ENCODE results near the gene MAP2K7.
A peak's percentile ranks its signal among the peaks of the same experiment; 100 is the strongest.
"Not testable (repeated sequence)": the region's sequence is repeated elsewhere in the genome, so short reads cannot be mapped to it uniquely, and the experiment has no call there.

Gene MAP2K7

GRCh38 chr19:7888826-7889217 lies 14.9 kb upstream of the MAP2K7 start:
- Histone ChIP-seq H3K27me3 (ENCODE audit: insufficient read depth, low read length) (no peaks in the 10 kb centered on the region), H3K4me3 (ENCODE audit: low read depth, low read length) (peak overlapping the region; percentile 92), H3K79me2 (ENCODE audit: control insufficient read depth, insufficient read depth, low read length, unreplicated experiment) (peaks cover 3% of the 10 kb centered on the region), H3K4me1 (ENCODE audit: control insufficient read depth, insufficient read depth, low read length, unreplicated experiment) (no peaks in the 10 kb centered on the region), H3K27ac (ENCODE audit: low read depth, low read length) (no peak overlapping the region), H2AFZ (ENCODE audit: low read length, unreplicated experiment) (peak overlapping the region; percentile 23), H3K36me3 (ENCODE audit: insufficient read depth, low read length) (no peaks in the 10 kb centered on the region)

GRCh38 chr19:7893362-7894101 lies 10.1 kb upstream of the MAP2K7 start:
- H3K27ac ChIP-seq (ENCODE audit: low read depth, low read length); H3K27me3 ChIP-seq (ENCODE audit: insufficient read depth, low read length); H2AFZ ChIP-seq (ENCODE audit: low read length, unreplicated experiment); H3K4me1 ChIP-seq (ENCODE audit: control insufficient read depth, insufficient read depth, low read length, unreplicated experiment); H3K79me2 ChIP-seq (ENCODE audit: control insufficient read depth, insufficient read depth, low read length, unreplicated experiment); H3K36me3 ChIP-seq (ENCODE audit: insufficient read depth, low read length); H3K4me3 ChIP-seq (ENCODE audit: low read depth, low read length): not testable (repeated sequence)

- H3K4me3 ChIP-seq (ENCODE audit: low read depth, low read length): no peak overlapping the region
- H3K79me2 ChIP-seq (ENCODE audit: control insufficient read depth, insufficient read depth, low read length, unreplicated experiment): peaks cover 3% of the 10 kb centered on the region
Observed at GRCh38 chr19:7894612-7895309, 8.9 kb upstream of the MAP2K7 start.

GRCh38 chr19:7895565-7895964 lies 8.1 kb upstream of the MAP2K7 start:
- Histone ChIP-seq H3K4me1 (ENCODE audit: control insufficient read depth, insufficient read depth, low read length, unreplicated experiment) (no peaks in the 10 kb centered on the region), H3K27ac (ENCODE audit: low read depth, low read length) (no peak overlapping the region), H3K4me3 (ENCODE audit: low read depth, low read length) (no peak overlapping the region), H3K27me3 (ENCODE audit: insufficient read depth, low read length) (no peaks in the 10 kb centered on the region), H3K79me2 (ENCODE audit: control insufficient read depth, insufficient read depth, low read length, unreplicated experiment) (no peaks in the 10 kb centered on the region), H3K36me3 (ENCODE audit: insufficient read depth, low read length) (no peaks in the 10 kb centered on the region), H2AFZ (ENCODE audit: low read length, unreplicated experiment) (no peak overlapping the region)

More at GRCh38 chr19:7894612-7895309, 8.9 kb upstream of the MAP2K7 start:
- Histone ChIP-seq H3K36me3 (ENCODE audit: insufficient read depth, low read length) (no peaks in the 10 kb centered on the region), H3K4me1 (ENCODE audit: control insufficient read depth, insufficient read depth, low read length, unreplicated experiment) (no peaks in the 10 kb centered on the region), H3K27ac (ENCODE audit: low read depth, low read length) (no peak overlapping the region), H3K27me3 (ENCODE audit: insufficient read depth, low read length) (no peaks in the 10 kb centered on the region), H2AFZ (ENCODE audit: low read length, unreplicated experiment) (no peak overlapping the region)

GRCh38 chr19:7897292-7897691 lies 6.4 kb upstream of the MAP2K7 start:
- H2AFZ ChIP-seq (ENCODE audit: low read length, unreplicated experiment): no peak overlapping the region
- H3K36me3 ChIP-seq (ENCODE audit: insufficient read depth, low read length): no peaks in the 10 kb centered on the region
- no peak overlapping the region for H3K4me3 ChIP-seq (ENCODE audit: low read depth, low read length)
- no peak overlapping the region for H3K27ac ChIP-seq (ENCODE audit: low read depth, low read length)
- no peaks in the 10 kb centered on the region for H3K27me3 ChIP-seq (ENCODE audit: insufficient read depth, low read length)
- no peaks in the 10 kb centered on the region for H3K4me1 ChIP-seq (ENCODE audit: control insufficient read depth, insufficient read depth, low read length, unreplicated experiment)
- no peaks in the 10 kb centered on the region for H3K79me2 ChIP-seq (ENCODE audit: control insufficient read depth, insufficient read depth, low read length, unreplicated experiment)

GRCh38 chr19:7898967-7899366 lies 4.7 kb upstream of the MAP2K7 start:
- H3K36me3 ChIP-seq (ENCODE audit: insufficient read depth, low read length): no peaks in the 10 kb centered on the region
- H2AFZ ChIP-seq (ENCODE audit: low read length, unreplicated experiment): no peak overlapping the region
- H3K4me3 ChIP-seq (ENCODE audit: low read depth, low read length): no peak overlapping the region
- H3K79me2 ChIP-seq (ENCODE audit: control insufficient read depth, insufficient read depth, low read length, unreplicated experiment): peaks cover 8% of the 10 kb centered on the region
- no peaks in the 10 kb centered on the region for H3K27me3 ChIP-seq (ENCODE audit: insufficient read depth, low read length)
- peaks cover 3% of the 10 kb centered on the region for H3K4me1 ChIP-seq (ENCODE audit: control insufficient read depth, insufficient read depth, low read length, unreplicated experiment)
- H3K27ac ChIP-seq (ENCODE audit: low read depth, low read length): no peak overlapping the region

GRCh38 chr19:7899751-7900378 lies 3.8 kb upstream of the MAP2K7 start:
- Histone ChIP-seq H3K27ac (ENCODE audit: low read depth, low read length) (no peak overlapping the region), H3K4me3 (ENCODE audit: low read depth, low read length) (no peak overlapping the region), H3K36me3 (ENCODE audit: insufficient read depth, low read length) (no peaks in the 10 kb centered on the region), H3K79me2 (ENCODE audit: control insufficient read depth, insufficient read depth, low read length, unreplicated experiment) (peaks cover 16% of the 10 kb centered on the region), H3K4me1 (ENCODE audit: control insufficient read depth, insufficient read depth, low read length, unreplicated experiment) (peaks cover 7% of the 10 kb centered on the region), H2AFZ (ENCODE audit: low read length, unreplicated experiment) (no peak overlapping the region), H3K27me3 (ENCODE audit: insufficient read depth, low read length) (no peaks in the 10 kb centered on the region)

- Histone ChIP-seq H3K36me3 (ENCODE audit: insufficient read depth, low read length) (no peaks in the 10 kb centered on the region), H3K27ac (ENCODE audit: low read depth, low read length) (no peak overlapping the region), H3K4me3 (ENCODE audit: low read depth, low read length) (no peak overlapping the region), H3K79me2 (ENCODE audit: control insufficient read depth, insufficient read depth, low read length, unreplicated experiment) (peaks cover 22% of the 10 kb centered on the region), H3K4me1 (ENCODE audit: control insufficient read depth, insufficient read depth, low read length, unreplicated experiment) (peaks cover 12% of the 10 kb centered on the region), H2AFZ (ENCODE audit: low read length, unreplicated experiment) (no peak overlapping the region), H3K27me3 (ENCODE audit: insufficient read depth, low read length) (no peaks in the 10 kb centered on the region)
Observed at GRCh38 chr19:7900401-7900870, 3.2 kb upstream of the MAP2K7 start.

GRCh38 chr19:7900931-7901330 lies 2.7 kb upstream of the MAP2K7 start:
- H3K27ac ChIP-seq (ENCODE audit: low read depth, low read length): no peak overlapping the region
- H3K79me2 ChIP-seq (ENCODE audit: control insufficient read depth, insufficient read depth, low read length, unreplicated experiment): peaks cover 26% of the 10 kb centered on the region
- H3K4me1 ChIP-seq (ENCODE audit: control insufficient read depth, insufficient read depth, low read length, unreplicated experiment): peaks cover 12% of the 10 kb centered on the region
- H3K36me3 ChIP-seq (ENCODE audit: insufficient read depth, low read length): no peaks in the 10 kb centered on the region
- H3K4me3 ChIP-seq (ENCODE audit: low read depth, low read length): no peak overlapping the region
- no peaks in the 10 kb centered on the region for H3K27me3 ChIP-seq (ENCODE audit: insufficient read depth, low read length)
- no peak overlapping the region for H2AFZ ChIP-seq (ENCODE audit: low read length, unreplicated experiment)

GRCh38 chr19:7901337-7901736 lies 2.3 kb upstream of the MAP2K7 start:
- Histone ChIP-seq H3K79me2 (ENCODE audit: control insufficient read depth, insufficient read depth, low read length, unreplicated experiment) (peaks cover 29% of the 10 kb centered on the region), H3K4me3 (ENCODE audit: low read depth, low read length) (no peak overlapping the region), H3K36me3 (ENCODE audit: insufficient read depth, low read length) (no peaks in the 10 kb centered on the region), H2AFZ (ENCODE audit: low read length, unreplicated experiment) (no peak overlapping the region), H3K27me3 (ENCODE audit: insufficient read depth, low read length) (no peaks in the 10 kb centered on the region), H3K4me1 (ENCODE audit: control insufficient read depth, insufficient read depth, low read length, unreplicated experiment) (peaks cover 12% of the 10 kb centered on the region), H3K27ac (ENCODE audit: low read depth, low read length) (no peak overlapping the region)
